HG03442 (cell line): ENCODE data around the gene ZBTB45.

Experiments
- ATAC-seq: cut with Tn5 transposase; IDR thresholded peaks from one replicate; pipeline ENCODE4 v1.9.1; 2021; ENCODE audit warnings: mild to moderate bottlenecking, moderate library complexity; ENCODE audit not compliant: unreplicated experiment

Gene ZBTB45

DNA sequence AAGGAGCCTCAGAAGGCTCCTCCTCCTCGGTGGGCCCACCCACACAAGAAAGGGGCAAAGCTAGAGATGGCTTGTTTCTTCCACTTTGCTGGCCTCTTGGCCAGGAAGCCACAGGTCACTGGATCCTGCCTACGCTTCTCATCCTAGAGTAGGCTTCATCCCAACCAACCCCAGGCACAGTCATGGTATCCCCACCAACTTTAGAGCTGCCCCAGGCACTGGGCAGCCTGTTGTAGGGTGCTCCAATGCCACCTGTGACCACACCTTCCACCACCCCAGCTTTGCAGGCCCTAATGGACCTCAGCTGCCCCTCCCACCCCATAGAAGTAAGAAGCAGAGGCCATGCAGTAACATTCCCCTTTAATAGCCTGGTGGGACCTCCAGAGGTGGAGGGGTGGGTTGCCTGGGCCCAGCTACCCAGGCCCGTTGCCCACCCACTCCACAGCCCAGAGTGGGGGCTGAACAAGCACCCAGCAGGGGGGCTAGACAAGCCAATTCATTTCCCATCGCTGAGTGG lies 35.8 kb upstream of the ZBTB45 start:
- ATAC-seq, result no peak

GRCh38 chr19:58554494-58555368 lies 35.1 kb upstream of the ZBTB45 start, which contains the start of gene CHMP2A:
CHMP2A (minus strand) TSS chr19:58555105; CDS start chr19:58554212, 893 bp downstream.
- ATAC-seq, result no peak

DNA sequence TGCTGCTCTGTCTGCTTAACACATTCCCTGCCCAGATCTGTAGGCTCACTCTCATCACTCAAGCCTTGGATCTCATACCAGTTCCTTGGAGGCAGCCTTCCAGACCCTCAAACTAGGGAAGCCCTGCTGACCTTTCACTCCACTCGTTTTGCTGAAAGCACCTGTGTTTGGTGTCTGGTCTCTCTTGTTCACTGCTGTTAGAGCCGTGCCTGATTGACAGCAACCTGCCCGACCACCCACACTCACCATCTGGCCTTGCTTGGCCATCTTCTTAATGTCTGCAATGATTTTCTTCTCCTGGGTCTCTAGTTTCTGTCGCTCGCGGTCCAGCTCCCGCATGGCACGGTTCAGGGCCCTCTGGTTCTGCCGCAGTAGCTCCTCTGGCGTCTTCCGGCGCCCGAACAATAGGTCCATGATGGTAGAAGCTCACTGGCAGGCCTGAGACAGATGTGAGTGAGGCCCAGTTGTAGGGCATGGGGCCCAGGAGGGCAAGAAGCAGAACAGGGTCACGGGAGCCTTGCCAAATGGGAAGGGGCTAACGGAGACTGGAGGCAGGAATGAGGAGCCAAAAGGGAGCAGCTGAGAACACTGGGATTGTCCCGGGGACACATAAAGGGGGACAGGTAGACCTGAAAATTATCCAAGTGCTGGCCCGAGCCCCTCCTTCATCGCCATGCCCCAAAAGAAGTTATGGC lies 34.3 kb upstream of the ZBTB45 start:
- ATAC-seq, result no peak

DNA sequence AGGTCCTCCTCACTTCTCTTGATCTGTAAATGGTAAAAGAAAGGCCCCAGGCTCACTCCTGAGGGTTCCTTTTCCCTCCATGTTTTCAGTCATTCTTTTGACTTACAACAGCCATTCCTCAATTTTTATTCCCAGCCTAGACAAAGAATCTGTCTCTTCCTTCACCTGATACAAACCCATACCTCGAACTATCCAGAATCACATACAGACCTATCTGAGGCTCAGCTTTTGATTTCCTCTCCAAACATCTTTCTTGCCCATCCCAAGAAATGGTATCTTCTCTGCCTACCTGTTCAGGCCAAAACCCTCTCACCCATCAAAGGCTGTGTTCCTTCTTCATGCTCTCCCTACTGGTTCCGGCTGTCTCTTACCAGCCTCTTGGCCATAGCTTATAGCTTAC lies 33.0 kb upstream of the ZBTB45 start:
- ATAC-seq, result no peak

DNA sequence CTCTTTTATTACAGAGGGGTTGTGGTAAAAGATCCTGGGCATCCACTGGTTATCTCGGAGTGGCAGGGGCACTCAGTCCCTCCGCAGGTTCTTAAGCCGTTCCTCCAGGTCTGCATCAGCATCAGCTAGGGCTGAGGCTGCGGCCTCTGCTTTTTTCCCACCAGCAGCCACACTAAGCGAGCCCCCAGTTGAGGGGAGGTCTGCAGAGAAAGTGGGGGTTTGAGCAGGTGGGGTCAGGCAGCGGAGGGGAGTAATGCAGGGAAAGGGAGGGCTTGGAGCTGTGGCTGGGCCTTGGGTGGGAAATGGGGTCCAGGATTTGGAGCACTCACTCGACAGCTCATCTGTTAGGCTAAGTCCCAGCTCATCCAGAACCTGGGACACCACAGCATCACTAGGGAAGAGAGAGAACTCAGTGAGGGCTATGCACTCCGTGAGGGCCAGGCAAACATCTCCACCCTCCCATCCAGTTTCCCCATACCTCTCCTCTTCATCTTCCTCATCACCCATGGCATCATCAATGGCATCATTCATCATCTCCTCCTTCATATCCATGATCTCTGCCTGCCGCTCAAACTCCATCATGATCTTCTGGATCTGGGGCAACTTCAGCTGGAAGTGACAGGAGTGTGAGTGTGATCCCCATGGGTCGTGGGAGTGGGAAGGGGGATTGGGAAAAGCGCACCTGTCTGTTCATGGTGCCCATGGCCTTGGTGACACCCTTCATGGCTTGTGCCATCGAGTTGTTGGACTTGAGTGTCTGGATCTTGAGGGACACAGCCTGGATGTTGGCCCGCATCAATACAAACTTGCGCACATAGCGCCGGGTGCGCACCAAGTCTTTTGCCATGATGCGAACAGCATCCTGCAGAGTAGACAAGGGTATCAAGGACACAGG lies 32.2 kb upstream of the ZBTB45 start:
- no peak for ATAC-seq

DNA sequence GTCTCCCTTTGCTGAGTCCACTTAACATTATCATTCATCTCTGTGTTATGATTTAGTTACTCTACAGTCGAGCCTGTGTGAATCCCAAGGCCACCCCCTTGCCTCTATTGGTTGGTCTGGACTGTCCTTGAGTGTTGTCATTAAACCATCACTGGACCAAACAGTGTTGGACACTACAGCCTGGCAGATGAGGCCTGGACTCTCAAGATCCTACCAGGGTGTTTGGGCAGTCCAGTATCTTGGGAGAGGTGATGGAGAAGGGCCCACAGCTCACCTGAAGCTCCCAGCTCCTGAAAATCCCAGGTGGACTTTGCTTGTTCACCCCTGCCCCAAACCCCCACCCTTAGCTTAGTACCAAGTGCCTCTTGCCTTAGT lies 31.5 kb upstream of the ZBTB45 start:
- no peak for ATAC-seq

GRCh38 chr19:58550362-58551122 lies 30.9 kb upstream of the ZBTB45 start:
- no peak for ATAC-seq

DNA sequence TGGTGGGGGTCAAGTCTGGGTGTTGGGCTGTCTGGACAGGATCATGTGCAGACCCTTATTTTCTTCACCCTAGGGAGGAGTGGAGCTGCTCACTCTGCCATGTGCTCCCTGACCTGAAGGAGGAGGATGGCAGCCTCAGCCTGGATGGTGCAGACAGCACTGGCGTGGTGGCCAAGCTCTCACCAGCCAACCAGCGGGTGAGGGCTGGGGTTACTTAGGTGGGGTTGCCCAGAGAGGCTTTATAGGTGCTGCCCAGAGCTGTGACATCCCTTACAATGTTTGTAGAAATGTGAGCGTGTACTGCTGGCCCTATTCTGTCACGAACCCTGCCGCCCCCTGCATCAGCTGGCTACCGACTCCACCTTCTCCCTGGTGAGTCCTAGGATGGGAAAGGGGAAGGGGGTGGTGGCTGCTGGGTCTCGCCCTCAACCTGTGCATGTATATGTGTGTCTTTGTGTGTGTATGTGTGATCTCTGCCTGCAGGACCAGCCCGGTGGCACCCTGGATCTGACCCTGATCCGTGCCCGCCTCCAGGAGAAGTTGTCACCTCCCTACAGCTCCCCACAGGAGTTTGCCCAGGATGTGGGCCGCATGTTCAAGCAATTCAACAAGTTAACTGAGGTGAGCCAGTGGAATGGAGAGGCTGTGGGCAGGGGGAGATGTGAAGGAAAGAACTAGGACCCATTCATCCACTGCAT lies 30.2 kb upstream of the ZBTB45 start:
- ATAC-seq, result no peak

- no peak for ATAC-seq
Observed at GRCh38 chr19:58548859-58549663, 29.5 kb upstream of the ZBTB45 start.

DNA sequence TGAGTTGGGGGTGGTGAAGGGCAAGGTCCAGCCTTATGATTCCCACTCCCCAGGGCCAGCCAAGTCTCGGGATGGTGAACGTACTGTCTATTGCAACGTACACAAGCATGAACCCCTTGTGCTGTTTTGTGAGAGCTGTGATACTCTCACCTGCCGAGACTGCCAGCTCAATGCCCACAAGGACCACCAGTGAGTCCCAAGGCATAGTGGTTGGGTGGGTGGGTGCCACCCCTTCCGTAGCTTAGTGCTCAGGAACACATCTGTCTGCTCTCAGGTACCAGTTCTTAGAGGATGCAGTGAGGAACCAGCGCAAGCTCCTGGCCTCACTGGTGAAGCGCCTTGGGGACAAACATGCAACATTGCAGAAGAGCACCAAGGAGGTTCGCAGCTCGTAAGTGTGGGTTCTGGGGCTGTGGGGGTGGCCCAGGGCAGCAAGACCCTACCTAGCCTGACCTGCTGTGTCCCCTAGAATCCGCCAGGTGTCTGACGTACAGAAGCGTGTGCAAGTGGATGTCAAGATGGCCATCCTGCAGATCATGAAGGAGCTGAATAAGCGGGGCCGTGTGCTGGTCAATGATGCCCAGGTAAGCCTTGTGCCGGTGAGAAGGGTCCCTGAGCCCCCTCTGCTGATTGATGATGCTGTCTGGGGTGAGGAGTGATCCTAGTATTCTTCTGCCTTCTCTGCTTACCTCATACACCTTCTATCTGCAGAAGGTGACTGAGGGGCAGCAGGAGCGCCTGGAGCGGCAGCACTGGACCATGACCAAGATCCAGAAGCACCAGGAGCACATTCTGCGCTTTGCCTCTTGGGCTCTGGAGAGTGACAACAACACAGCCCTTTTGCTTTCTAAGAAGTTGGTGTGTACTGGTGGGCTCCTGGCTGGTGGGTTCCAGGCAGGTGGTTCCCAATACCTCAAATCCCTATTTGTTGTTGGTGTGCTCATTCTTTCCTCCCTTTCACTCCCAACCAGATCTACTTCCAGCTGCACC lies 28.0 kb upstream of the ZBTB45 start:
- no peak for ATAC-seq

DNA sequence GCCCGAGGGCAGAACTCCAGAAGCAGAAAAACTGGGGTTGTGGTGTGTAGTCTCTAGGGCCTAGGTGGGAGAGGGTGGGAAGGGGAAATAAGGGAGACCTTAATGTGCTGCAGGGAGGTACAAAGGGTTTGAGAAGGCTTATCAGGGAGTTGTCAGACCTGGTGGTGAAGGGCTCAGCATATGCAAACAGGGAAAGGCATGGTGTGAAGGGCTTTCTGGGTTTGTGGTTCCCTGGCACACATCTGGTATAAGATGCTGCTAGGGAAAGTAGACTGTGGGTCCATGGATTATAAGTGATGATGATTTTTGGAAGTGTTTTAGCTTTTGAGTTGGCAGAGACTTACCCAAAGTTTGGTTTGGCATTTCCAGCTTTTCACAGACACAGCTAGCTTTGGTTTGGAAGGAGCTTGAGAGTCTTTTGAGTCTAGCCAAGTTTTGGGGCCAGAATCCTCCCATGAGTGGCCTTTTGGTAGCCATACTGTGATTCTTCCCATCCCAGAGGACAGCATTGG lies 26.5 kb upstream of the ZBTB45 start:
- no peak for ATAC-seq

- ATAC-seq, result no peak
Observed at GRCh38 chr19:58545286-58546018, 25.8 kb upstream of the ZBTB45 start.

DNA sequence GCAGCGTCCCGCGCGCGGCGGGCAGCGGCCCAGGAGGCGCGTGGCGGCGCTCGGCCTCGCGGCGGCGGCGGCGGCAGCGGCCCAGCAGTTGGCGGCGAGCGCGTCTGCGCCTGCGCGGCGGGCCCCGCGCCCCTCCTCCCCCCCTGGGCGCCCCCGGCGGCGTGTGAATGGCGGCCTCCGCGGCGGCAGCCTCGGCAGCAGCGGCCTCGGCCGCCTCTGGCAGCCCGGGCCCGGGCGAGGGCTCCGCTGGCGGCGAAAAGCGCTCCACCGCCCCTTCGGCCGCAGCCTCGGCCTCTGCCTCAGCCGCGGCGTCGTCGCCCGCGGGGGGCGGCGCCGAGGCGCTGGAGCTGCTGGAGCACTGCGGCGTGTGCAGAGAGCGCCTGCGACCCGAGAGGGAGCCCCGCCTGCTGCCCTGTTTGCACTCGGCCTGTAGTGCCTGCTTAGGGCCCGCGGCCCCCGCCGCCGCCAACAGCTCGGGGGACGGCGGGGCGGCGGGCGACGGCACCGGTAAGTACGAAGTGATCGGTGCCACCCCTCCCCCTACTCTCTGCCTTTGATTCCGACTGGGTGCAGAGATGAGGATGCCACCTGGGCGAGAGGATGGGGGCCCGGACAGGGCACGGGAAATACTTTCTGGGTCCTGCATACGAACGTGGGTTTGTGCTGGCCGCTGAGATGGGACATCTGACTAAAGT lies 25.1 kb upstream of the ZBTB45 start:
- ATAC-seq, result peak; percentile 33

GRCh38 chr19:58543826-58544590 lies 24.4 kb upstream of the ZBTB45 start, which contains the start of gene TRIM28:
TRIM28 (plus strand) TSS chr19:58544064; CDS start chr19:58544758, 694 bp downstream.
- peak; percentile 79 for ATAC-seq
